ENCODE measurements around the gene SYNJ2.

GRCh38 chr6:158003910-158004700, 22.4 kb downstream of the SYNJ2 start:
- no peak for TF ChIP-seq EZH2phosphoT487 (IDR thresholded peaks at IDR 0.05; ENCODE audit: insufficient read depth, low read depth)
- no peak for TF ChIP-seq EZH2 (IDR thresholded peaks at IDR 0.05; ENCODE audit: insufficient read depth, poor library complexity, severe bottlenecking)
